GM19463 (cell line): Measurements from ENCODE around the gene SPATA24.

Source experiments
- ATAC-seq: cut with Tn5 transposase; IDR thresholded peaks from one replicate; pipeline ENCODE4 v1.9.1; 2021; ENCODE audit warnings: mild to moderate bottlenecking, moderate library complexity; ENCODE audit not compliant: unreplicated experiment

The SPATA24 gene

GRCh38 chr5:139383993-139384590, 19.8 kb downstream of the SPATA24 start:
- ATAC-seq = no peak

GRCh38 chr5:139383275-139383992, 20.5 kb downstream of the SPATA24 start, which contains the start of gene SLC23A1:
TSS of gene SLC23A1 (minus strand) at chr5:139383297. CDS start at chr5:139383253, 44 bp downstream.
- ATAC-seq = no peak

GRCh38 chr5:139382807-139383206, 21.1 kb downstream of the SPATA24 start:
- ATAC-seq = no peak

- no peak for ATAC-seq
Measured at GRCh38 chr5:139381837-139382761, 21.8 kb downstream of the SPATA24 start.

GRCh38 chr5:139379626-139380449, 24.1 kb downstream of the SPATA24 start:
- no peak for ATAC-seq

GRCh38 chr5:139378941-139379361, 24.9 kb downstream of the SPATA24 start:
- no peak for ATAC-seq

GRCh38 chr5:139378101-139378825, 25.6 kb downstream of the SPATA24 start:
- ATAC-seq = no peak

GRCh38 chr5:139377226-139377625, 26.7 kb downstream of the SPATA24 start:
- no peak for ATAC-seq

- no peak for ATAC-seq
Measured at GRCh38 chr5:139376364-139376763, 27.5 kb downstream of the SPATA24 start.

GRCh38 chr5:139374909-139375308, 29.0 kb downstream of the SPATA24 start:
- no peak for ATAC-seq

GRCh38 chr5:139371482-139372435, 32.1 kb downstream of the SPATA24 start:
- ATAC-seq = no peak

- no peak for ATAC-seq
Measured at GRCh38 chr5:139369181-139369580, 34.7 kb downstream of the SPATA24 start.

- no peak for ATAC-seq
Measured at GRCh38 chr5:139368613-139369012, 35.3 kb downstream of the SPATA24 start.

- ATAC-seq = no peak
Measured at GRCh38 chr5:139364466-139364865, 39.4 kb downstream of the SPATA24 start.

GRCh38 chr5:139363937-139364336, 40.0 kb downstream of the SPATA24 start:
- no peak for ATAC-seq

- ATAC-seq = no peak
Measured at GRCh38 chr5:139361835-139362429, 42.0 kb downstream of the SPATA24 start.

- ATAC-seq = no peak
Measured at GRCh38 chr5:139360384-139360783, 43.5 kb downstream of the SPATA24 start.

- ATAC-seq = no peak
Measured at GRCh38 chr5:139358064-139358463, 45.8 kb downstream of the SPATA24 start.
